Type B pancreatic cell (in vitro differentiated cells): ENCODE measurements around the gene CACNA1C. TPM values are rescaled to one million over a fixed set of nuclear protein-coding genes. Genes with fewer than 3 reads are reported as not detected.

Source experiments
- DNase-seq: peaks from one replicate; pipeline ENCODE4 v3.0.0; 2021; ENCODE audit warnings: mixed read lengths; ENCODE audit not compliant: unreplicated experiment; ENCODE audit errors: extremely low spot score
- H3K27ac Mint-ChIP-seq: 2 replicates; pipeline ENCODE4 v1.8.0; 2021; ENCODE audit warnings: mild to moderate bottlenecking, mixed read lengths
- H3K27me3 Mint-ChIP-seq: 2 replicates; pipeline ENCODE4 v1.8.0; 2021; ENCODE audit warnings: mixed read lengths
- H3K36me3 Mint-ChIP-seq: 2 replicates; pipeline ENCODE4 v1.8.0; 2021; ENCODE audit warnings: mixed read lengths
- H3K4me1 Mint-ChIP-seq: one replicate; pipeline ENCODE4 v1.8.0; 2021; ENCODE audit warnings: mixed read lengths; ENCODE audit not compliant: unreplicated experiment
- H3K4me3 Mint-ChIP-seq: 2 replicates; pipeline ENCODE4 v1.8.0; 2021; ENCODE audit warnings: mild to moderate bottlenecking, mixed read lengths
- H3K9me3 Mint-ChIP-seq: 2 replicates; pipeline ENCODE4 v1.8.0; 2021; ENCODE audit warnings: mixed read lengths
- CTCF ChIP-seq: fragments of 200-600 bp; sonication (generic); conservative IDR thresholded peaks from 2 replicates; pipeline ENCODE4 v1.5.0; 2021; ENCODE audit warnings: antibody characterized with exemption, mild to moderate bottlenecking
- total RNA-seq: library from RNA; stranded (reverse); gene quantifications from 2 replicates; pipeline ENCODE4 v1.2.1, GENCODE V29; 2021; ENCODE audit warnings: low replicate concordance

CACNA1C gene
- total RNA-seq, 1 donor from 2014 or later: 14.3 TPM

GRCh38 chr12:2108166-2108565 is 55.4 kb downstream of the CACNA1C start:
- Mint-ChIP-seq H3K27ac (no peak overlapping the region), H3K27me3 (peaks cover 17% of the 10 kb centered on the region), H3K9me3 (peaks cover 10% of the 10 kb centered on the region), H3K4me1 (peaks cover 4% of the 10 kb centered on the region), H3K36me3 (peaks cover 11% of the 10 kb centered on the region), H3K4me3 (no peak overlapping the region)
- DNase-seq: no peak
- TF ChIP-seq CTCF: no peak

- Mint-ChIP-seq H3K27ac (peak overlapping the region; percentile 56), H3K4me3 (no peak overlapping the region), H3K27me3 (peaks cover 15% of the 10 kb centered on the region), H3K36me3 (peaks cover 11% of the 10 kb centered on the region), H3K9me3 (peaks cover 10% of the 10 kb centered on the region), H3K4me1 (peaks cover 4% of the 10 kb centered on the region)
- DNase-seq: no peak
- no peak for TF ChIP-seq CTCF
These were observed 56.3 kb downstream of the CACNA1C start for GRCh38 chr12:2108975-2109671.

DNA sequence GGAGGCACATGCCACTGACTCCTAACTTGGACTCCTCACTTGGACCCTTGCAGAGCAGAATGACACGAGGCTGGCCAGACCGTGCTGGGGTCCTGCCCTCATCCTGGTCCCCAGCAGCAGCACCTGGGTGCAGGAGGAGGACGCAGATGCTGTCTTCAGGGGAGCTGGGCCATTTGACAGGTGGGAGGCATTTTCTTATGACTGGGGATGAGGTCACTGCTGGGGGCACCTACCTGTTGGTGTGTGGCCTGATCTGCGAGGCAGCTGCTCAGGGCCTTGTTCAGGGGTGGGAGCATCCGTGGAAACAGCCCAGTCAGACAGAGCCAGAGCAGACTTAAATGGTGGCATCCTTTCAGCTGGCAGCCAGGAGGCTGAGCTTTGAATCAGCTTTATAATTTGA is 57.3 kb downstream of the CACNA1C start:
- no peak for TF ChIP-seq CTCF
- Mint-ChIP-seq H3K27me3 (peaks cover 8% of the 10 kb centered on the region), H3K4me1 (peaks cover 4% of the 10 kb centered on the region), H3K4me3 (no peak overlapping the region), H3K9me3 (peaks cover 7% of the 10 kb centered on the region), H3K27ac (no peak overlapping the region), H3K36me3 (peaks cover 10% of the 10 kb centered on the region)
- no peak for DNase-seq

DNA sequence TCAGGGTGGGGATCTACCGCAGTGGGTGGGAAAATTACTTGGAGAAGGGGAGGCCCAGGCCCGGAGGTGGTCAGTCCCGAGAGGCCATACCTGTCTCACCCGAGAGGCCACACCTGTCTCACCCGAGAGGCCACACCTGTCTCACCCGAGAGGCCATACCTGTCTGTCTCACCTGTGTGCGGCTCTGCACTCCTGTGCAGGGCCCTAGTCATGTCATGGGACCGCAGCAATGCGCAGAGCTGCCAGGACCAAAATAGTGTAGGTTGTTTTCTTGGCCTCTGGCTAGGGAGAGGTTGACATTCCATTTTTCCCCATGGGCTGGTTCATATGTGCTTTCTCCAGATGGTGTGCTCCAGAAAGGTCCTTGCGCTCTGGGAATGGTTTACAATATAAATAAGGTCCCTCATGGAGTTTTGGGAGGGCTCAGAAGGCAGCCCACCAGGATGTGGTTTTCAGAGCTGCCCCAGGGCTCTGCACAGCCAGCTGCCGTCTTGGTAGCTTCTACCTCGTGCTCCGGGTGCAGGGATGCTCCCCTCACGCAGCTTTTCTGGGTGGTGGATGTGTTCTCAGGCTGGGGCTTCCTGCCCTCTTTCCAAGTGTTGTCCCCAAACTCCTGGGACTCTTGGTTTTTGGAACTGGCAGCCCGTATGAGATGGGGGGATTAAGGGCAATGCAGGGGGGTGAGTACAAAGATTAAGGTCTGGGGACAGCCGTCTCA is 58.2 kb downstream of the CACNA1C start:
- Mint-ChIP-seq H3K27me3 (peaks cover 6% of the 10 kb centered on the region), H3K9me3 (peaks cover 5% of the 10 kb centered on the region), H3K4me3 (no peak overlapping the region), H3K4me1 (peaks cover 4% of the 10 kb centered on the region), H3K27ac (peak overlapping the region; percentile 81), H3K36me3 (peaks cover 12% of the 10 kb centered on the region)
- no peak for TF ChIP-seq CTCF
- no peak for DNase-seq

DNA sequence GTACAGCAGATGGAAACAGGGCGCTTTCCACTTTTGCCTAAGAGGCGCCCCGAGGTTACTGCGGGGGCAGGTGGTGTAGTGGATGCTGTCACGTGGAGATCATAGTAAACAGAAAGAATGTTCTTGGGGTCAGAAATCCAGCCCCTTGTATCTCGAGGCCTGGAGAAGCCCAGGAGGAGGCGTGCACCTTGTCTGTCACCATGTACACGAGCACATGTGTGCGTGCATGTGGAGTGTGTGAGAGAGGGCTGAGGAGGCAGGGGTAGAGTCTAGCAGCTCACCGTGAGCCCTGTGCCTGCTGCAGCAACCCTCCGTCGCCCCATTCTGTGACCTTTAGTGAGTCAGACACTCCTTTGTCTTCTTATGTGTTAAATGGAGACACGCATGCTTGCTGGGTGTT is 59.0 kb downstream of the CACNA1C start:
- TF ChIP-seq CTCF: no peak
- H3K9me3 Mint-ChIP-seq: peaks cover 5% of the 10 kb centered on the region
- peak overlapping the region; percentile 81 for H3K27ac Mint-ChIP-seq
- H3K36me3 Mint-ChIP-seq: peaks cover 13% of the 10 kb centered on the region
- H3K27me3 Mint-ChIP-seq: peaks cover 6% of the 10 kb centered on the region
- H3K4me3 Mint-ChIP-seq: peak overlapping the region; percentile 39
- no peak for DNase-seq
- peaks cover 4% of the 10 kb centered on the region for H3K4me1 Mint-ChIP-seq
